ENCODE data around the gene MYO18B. TPM values are rescaled to one million over a fixed set of nuclear protein-coding genes. Genes with fewer than 3 reads are reported as not detected.
A peak's percentile ranks its signal among the peaks of the same experiment; 100 is the strongest.

Gene MYO18B
- total RNA-seq, 1 donor from 2014 or later, result 12.0 TPM

- Histone ChIP-seq H3K4me3 (peak overlapping the region; percentile 9 to 16), H3K27ac (peak overlapping the region; percentile 85 to 86)
Observed at GRCh38 chr22:25747245-25747944, 5.4 kb downstream of the MYO18B start.

GRCh38 chr22:25748140-25748539 lies 6.2 kb downstream of the MYO18B start:
- no peak for DNase-seq (ENCODE audit: low spot score in 2 of 2)
- Histone ChIP-seq H3K4me3 (peak overlapping the region; percentile 2 to 8), H3K27me3 (no peaks in the 10 kb centered on the region), H3K36me3 (no peaks in the 10 kb centered on the region), H3K9me3 (no peaks in the 10 kb centered on the region), H3K4me1 (peaks cover 5 to 27% of the 10 kb centered on the region in 2 donors), H3K27ac (peak overlapping the region; percentile 85 to 86)
- intact Hi-C loops (cut with DNase I), result loop anchor here (10.0 kb wide), 1 partner anchor 853 kb away; no protein-coding TSS in a partner anchor
- no peak for TF ChIP-seq CTCF (IDR thresholded peaks at IDR 0.05)

More at GRCh38 chr22:25747245-25747944, 5.4 kb downstream of the MYO18B start:
- no peaks in the 10 kb centered on the region for H3K27me3 ChIP-seq
- H3K9me3 ChIP-seq, result no peaks in the 10 kb centered on the region
- peak; percentile 87 to 97 for DNase-seq (ENCODE audit: low spot score in 2 of 2)
- peaks cover 5 to 27% of the 10 kb centered on the region in 2 donors for H3K4me1 ChIP-seq
- no peak for TF ChIP-seq CTCF (IDR thresholded peaks at IDR 0.05)
- H3K36me3 ChIP-seq, result no peaks in the 10 kb centered on the region
- intact Hi-C loops (cut with DNase I), result loop anchor here (1.0 to 10.0 kb wide), 2 partner anchors 8 to 853 kb away; no protein-coding TSS in a partner anchor

- Histone ChIP-seq H3K36me3 (no peaks in the 10 kb centered on the region), H3K4me1 (peaks cover 5 to 27% of the 10 kb centered on the region in 2 donors), H3K4me3 (no peak overlapping the region), H3K27ac (peak overlapping the region; percentile 85 to 86), H3K27me3 (no peaks in the 10 kb centered on the region), H3K9me3 (no peaks in the 10 kb centered on the region)
- DNase-seq (ENCODE audit: low spot score in 2 of 2), result no peak
- intact Hi-C loops (cut with DNase I), result loop anchor here (10.0 kb wide), 1 partner anchor 854 kb away; no protein-coding TSS in a partner anchor
- TF ChIP-seq CTCF (IDR thresholded peaks at IDR 0.05), result no peak
Observed at GRCh38 chr22:25748704-25749103, 6.7 kb downstream of the MYO18B start.

GRCh38 chr22:25749420-25750169 lies 7.6 kb downstream of the MYO18B start:
- Histone ChIP-seq H3K4me1 (peaks cover 5 to 27% of the 10 kb centered on the region in 2 donors), H3K27me3 (no peaks in the 10 kb centered on the region), H3K36me3 (no peaks in the 10 kb centered on the region), H3K9me3 (no peaks in the 10 kb centered on the region), H3K27ac (peak overlapping the region; percentile 85 to 86), H3K4me3 (no peak overlapping the region)
- no peak for TF ChIP-seq CTCF (IDR thresholded peaks at IDR 0.05)
- intact Hi-C loops (cut with DNase I), result loop anchor here (10.0 kb wide), 2 partner anchors 675 to 855 kb away; no protein-coding TSS in a partner anchor
- no peak for DNase-seq (ENCODE audit: low spot score in 2 of 2)

GRCh38 chr22:25750569-25751173 lies 8.7 kb downstream of the MYO18B start:
- intact Hi-C loops (cut with DNase I), result loop anchor here (10.0 kb wide), 1 partner anchor 676 kb away; no protein-coding TSS in a partner anchor
- no peak for DNase-seq (ENCODE audit: low spot score in 2 of 2)
- peaks cover 8 to 30% of the 10 kb centered on the region in 2 donors for H3K4me1 ChIP-seq

More at GRCh38 chr22:25750569-25751173, 8.7 kb downstream of the MYO18B start:
- H3K36me3 ChIP-seq, result no peaks in the 10 kb centered on the region
- H3K27ac ChIP-seq, result peak overlapping the region; percentile 17 to 19
- no peak for TF ChIP-seq CTCF (IDR thresholded peaks at IDR 0.05)
- H3K9me3 ChIP-seq, result no peaks in the 10 kb centered on the region
- H3K27me3 ChIP-seq, result no peaks in the 10 kb centered on the region
- no peak overlapping the region for H3K4me3 ChIP-seq

All from ascending aorta (tissue), 2 donors.